Retinal pigment epithelial cell (primary cell): Measurements from ENCODE around the gene RBM38.
A peak's percentile ranks its signal among the peaks of the same experiment; 100 is the strongest.

Source experiments
- DNase-seq: peaks from one replicate; pipeline ENCODE4 v3.0.0-alpha.2; 2010; ENCODE audit warnings: low read depth
- H3K4me3 ChIP-seq: 2 replicates; pipeline ENCODE4 v1.5.1; 2011; ENCODE audit warnings: mild to moderate bottlenecking, low read length, control low read depth, moderate library complexity
- CTCF ChIP-seq: conservative IDR thresholded peaks from 2 replicates; pipeline ENCODE4 v1.5.1; 2011; ENCODE audit warnings: low read depth, low read length, control low read depth, inconsistent platforms

The RBM38 gene

GRCh38 chr20:57400231-57400701 lies 9.1 kb downstream of the RBM38 start:
- H3K4me3 ChIP-seq: no peak overlapping the region
- TF ChIP-seq CTCF: peak; percentile 5
- no peak for DNase-seq

- no peak for DNase-seq
- no peak overlapping the region for H3K4me3 ChIP-seq
- no peak for TF ChIP-seq CTCF
Measured at GRCh38 chr20:57400821-57401564, 9.8 kb downstream of the RBM38 start.

GRCh38 chr20:57401565-57401918 lies 10.3 kb downstream of the RBM38 start:
- H3K4me3 ChIP-seq: no peak overlapping the region
- no peak for DNase-seq
- no peak for TF ChIP-seq CTCF

GRCh38 chr20:57402206-57403125 lies 11.3 kb downstream of the RBM38 start:
- TF ChIP-seq CTCF: no peak
- H3K4me3 ChIP-seq: no peak overlapping the region
- no peak for DNase-seq

GRCh38 chr20:57403216-57403615 lies 12.0 kb downstream of the RBM38 start:
- no peak for DNase-seq

GRCh38 chr20:57404006-57404405 lies 12.8 kb downstream of the RBM38 start:
- DNase-seq: no peak
- no peak overlapping the region for H3K4me3 ChIP-seq
- no peak for TF ChIP-seq CTCF

More at GRCh38 chr20:57403216-57403615, 12.0 kb downstream of the RBM38 start:
- no peak for TF ChIP-seq CTCF
- no peak overlapping the region for H3K4me3 ChIP-seq
